ENCODE data around the gene RNU6-8. TPM values are rescaled to one million over a fixed set of nuclear protein-coding genes. Genes with fewer than 3 reads are reported as not detected.

Gene RNU6-8
- total RNA-seq, 1 experiment from 2014 or later = not detected

- peaks cover 48% of the 10 kb centered on the region for H3K9me3 Mint-ChIP-seq
- DNase-seq (ENCODE audit: low spot score) (no peak), ATAC-seq (no peak)
- H3K4me3 Mint-ChIP-seq = no peak overlapping the region
- H3K27me3 Mint-ChIP-seq (ENCODE audit: low read depth) = no peaks in the 10 kb centered on the region
- POLR2A ChIA-PET = no interaction called here
- CTCF ChIA-PET = no interaction called here
- H3K27ac Mint-ChIP-seq = no peak overlapping the region
- no peaks in the 10 kb centered on the region for H3K36me3 Mint-ChIP-seq
- H3K4me1 Mint-ChIP-seq = no peaks in the 10 kb centered on the region
- no peak for TF ChIP-seq ETV6 (CRISPR knock-in tag; IDR thresholded peaks at IDR 0.05)
- no peak for TF ChIP-seq ZNF532 (CRISPR knock-in tag; IDR thresholded peaks at IDR 0.05; ENCODE audit: borderline replicate concordance)
- no peak for TF ChIP-seq HMGA2 (CRISPR knock-in tag; IDR thresholded peaks at IDR 0.05)
- TF ChIP-seq NFE2L1 (CRISPR knock-in tag; IDR thresholded peaks at IDR 0.05) = no peak
- no peak for TF ChIP-seq GTF2I (CRISPR knock-in tag; conservative IDR thresholded peaks at IDR 0.05)
- no peak for TF ChIP-seq AR (CRISPR knock-in tag; IDR thresholded peaks at IDR 0.05)
- TF ChIP-seq E2F1 (CRISPR knock-in tag; IDR thresholded peaks at IDR 0.05) = no peak
- TF ChIP-seq CREM (CRISPR knock-in tag; IDR thresholded peaks at IDR 0.05) = no peak
- TF ChIP-seq ATF1 (CRISPR knock-in tag; IDR thresholded peaks at IDR 0.05) = no peak
- no peak for TF ChIP-seq SP1 (CRISPR knock-in tag; conservative IDR thresholded peaks at IDR 0.05)
- TF ChIP-seq NR2C2 (CRISPR knock-in tag; IDR thresholded peaks at IDR 0.05) = no peak
- no peak for TF ChIP-seq ZNF281 (CRISPR knock-in tag; IDR thresholded peaks at IDR 0.05)
- TF ChIP-seq ZNF263 (CRISPR knock-in tag; IDR thresholded peaks at IDR 0.05; ENCODE audit: low read depth) = no peak
- TF ChIP-seq HMGXB4 (CRISPR knock-in tag; IDR thresholded peaks at IDR 0.05) = no peak
- TF ChIP-seq ZNF232 (CRISPR knock-in tag; IDR thresholded peaks at IDR 0.05) = no peak
- TF ChIP-seq ZBTB43 (CRISPR knock-in tag; IDR thresholded peaks at IDR 0.05) = no peak
- TF ChIP-seq ZNF423 (CRISPR knock-in tag; IDR thresholded peaks at IDR 0.05) = no peak
- TF ChIP-seq FOXK1 (CRISPR knock-in tag; IDR thresholded peaks at IDR 0.05) = no peak
Measured at GRCh38 chr14:32183151-32184058, 19.7 kb downstream of the RNU6-8 start.

Measured in WTC11 (cell line).